Subcutaneous adipose tissue (tissue), 4 donors: ENCODE data around the gene RBFA. TPM values are rescaled to one million over a fixed set of nuclear protein-coding genes. Genes with fewer than 3 reads are reported as not detected.

Source experiments
- CTCF ChIP-seq: fragments of 450-650 bp; IDR thresholded peaks from one replicate; pipeline ENCODE4 v1.5.1; 2016; ENCODE audit warnings: low read depth, mild to moderate bottlenecking, control low read depth, antibody characterized with exemption, moderate library complexity
- total RNA-seq, 4 donors: library from RNA; depleted of rRNA; stranded (reverse); fragments of >200 nt; gene quantifications; one replicate each; pipeline ENCODE4 v1.1.0, GENCODE V29; 2016

RBFA gene
- total RNA-seq, 4 donors from 2014 or later: 27.4 to 51.1 (median 37.8) TPM

DNA sequence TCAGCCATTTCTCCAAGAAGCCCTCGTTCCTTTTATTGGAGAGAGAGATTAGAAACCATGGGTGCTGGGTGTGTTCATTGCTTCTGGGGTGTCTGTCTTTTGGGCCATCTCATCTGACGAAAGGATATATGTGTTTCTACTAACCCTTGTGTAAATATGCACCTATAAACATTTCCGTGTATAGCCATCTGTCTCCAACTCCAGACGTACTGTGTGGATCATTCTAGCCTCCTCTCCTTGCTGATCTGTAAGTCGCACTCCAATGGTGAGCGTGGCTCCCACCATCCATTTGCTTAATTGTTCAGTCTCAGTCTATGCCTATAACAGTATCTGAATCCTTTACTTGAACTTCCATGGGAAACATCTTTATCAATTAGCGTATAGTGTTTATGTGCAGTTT, 1.8 kb downstream of the RBFA start:
- TF ChIP-seq CTCF: no peak

DNA sequence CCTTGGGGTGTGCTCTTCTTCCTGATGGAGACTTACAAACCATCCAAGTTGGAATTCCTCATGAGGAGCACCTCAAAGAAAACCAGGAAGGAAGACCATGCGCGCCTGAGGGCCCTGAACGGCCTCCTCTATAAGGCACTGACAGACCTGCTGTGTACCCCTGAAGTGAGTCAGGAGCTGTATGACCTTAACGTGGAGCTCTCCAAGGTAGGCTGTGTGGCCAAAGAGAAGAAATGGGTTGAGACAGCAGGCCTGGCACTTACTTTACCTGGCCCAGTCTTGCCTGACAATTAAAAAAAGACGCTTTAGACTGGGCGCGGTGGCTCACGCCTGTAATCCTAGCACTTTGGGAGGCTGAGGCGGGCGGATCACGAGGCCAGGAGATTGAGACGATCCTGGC, 3.1 kb downstream of the RBFA start:
- no peak for TF ChIP-seq CTCF

DNA sequence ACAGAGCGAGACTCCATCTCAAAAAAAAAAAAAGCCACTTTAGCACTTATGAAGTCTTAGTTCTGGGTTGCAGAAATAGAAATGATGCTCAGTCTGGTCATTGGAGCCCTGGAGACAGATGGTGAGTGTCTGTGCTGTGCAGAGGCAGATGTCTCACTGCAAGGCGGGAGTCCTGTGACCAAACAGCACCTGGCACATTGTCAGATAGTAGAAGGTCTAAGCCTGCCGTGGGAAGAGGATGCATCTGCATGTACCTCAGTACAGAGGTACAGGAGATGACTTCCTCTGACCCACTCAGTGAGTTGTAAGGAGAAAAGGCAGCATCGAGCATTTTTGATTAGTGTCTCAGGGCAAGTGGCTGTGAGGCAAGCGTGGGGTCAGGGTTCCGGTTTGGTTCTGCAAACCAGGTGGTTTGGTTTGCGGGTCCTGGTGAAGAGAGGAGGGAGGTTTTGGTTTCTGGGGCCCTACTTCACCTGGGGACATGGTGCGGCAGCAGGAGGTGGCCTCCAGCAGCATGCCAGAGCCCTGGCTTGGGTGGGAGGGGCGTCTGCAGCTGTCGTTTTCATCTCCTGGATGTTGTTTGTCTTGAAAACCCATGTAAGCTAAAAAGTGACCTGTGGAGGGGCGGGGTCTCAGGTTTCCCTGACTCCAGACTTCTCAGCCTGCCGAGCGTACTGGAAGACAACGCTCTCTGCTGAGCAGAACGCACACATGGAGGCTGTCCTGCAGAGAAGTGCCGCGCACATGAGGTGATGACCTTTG, 3.8 kb downstream of the RBFA start:
- no peak for TF ChIP-seq CTCF

- no peak for TF ChIP-seq CTCF
These were observed 6.3 kb downstream of the RBFA start for GRCh38 chr18:80040515-80040914.

GRCh38 chr18:80041424-80041823, 7.2 kb downstream of the RBFA start:
- TF ChIP-seq CTCF: no peak

DNA sequence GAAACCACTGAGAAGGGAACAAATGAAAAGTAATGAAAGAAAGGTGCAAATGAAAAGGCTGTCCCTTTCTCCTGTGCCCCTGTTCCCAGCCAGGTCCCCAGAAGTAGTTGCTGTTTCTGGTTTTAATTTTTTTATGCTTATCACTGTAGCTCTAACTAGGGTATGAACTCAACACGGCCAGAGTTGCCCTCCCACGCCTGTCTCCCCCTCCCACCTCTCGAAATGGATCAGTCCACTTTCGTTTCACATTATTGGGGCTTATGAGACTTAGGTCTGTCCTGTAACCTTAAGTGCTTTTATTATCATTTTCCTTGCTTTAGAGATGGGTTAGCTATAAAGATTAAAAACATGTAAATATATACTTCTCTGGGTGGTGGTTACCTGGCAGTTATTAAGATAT, 8.6 kb downstream of the RBFA start:
- no peak for TF ChIP-seq CTCF

- no peak for TF ChIP-seq CTCF
These were observed 9.8 kb downstream of the RBFA start for GRCh38 chr18:80044072-80044471.
